ENCODE results near the gene CTRB2. TPM values are rescaled to one million over a fixed set of nuclear protein-coding genes. Genes with fewer than 3 reads are reported as not detected.
A peak's percentile ranks its signal among the peaks of the same experiment; 100 is the strongest.

Gene CTRB2
- total RNA-seq, 2 donors from 2014 or later = 12.5 TPM

DNA sequence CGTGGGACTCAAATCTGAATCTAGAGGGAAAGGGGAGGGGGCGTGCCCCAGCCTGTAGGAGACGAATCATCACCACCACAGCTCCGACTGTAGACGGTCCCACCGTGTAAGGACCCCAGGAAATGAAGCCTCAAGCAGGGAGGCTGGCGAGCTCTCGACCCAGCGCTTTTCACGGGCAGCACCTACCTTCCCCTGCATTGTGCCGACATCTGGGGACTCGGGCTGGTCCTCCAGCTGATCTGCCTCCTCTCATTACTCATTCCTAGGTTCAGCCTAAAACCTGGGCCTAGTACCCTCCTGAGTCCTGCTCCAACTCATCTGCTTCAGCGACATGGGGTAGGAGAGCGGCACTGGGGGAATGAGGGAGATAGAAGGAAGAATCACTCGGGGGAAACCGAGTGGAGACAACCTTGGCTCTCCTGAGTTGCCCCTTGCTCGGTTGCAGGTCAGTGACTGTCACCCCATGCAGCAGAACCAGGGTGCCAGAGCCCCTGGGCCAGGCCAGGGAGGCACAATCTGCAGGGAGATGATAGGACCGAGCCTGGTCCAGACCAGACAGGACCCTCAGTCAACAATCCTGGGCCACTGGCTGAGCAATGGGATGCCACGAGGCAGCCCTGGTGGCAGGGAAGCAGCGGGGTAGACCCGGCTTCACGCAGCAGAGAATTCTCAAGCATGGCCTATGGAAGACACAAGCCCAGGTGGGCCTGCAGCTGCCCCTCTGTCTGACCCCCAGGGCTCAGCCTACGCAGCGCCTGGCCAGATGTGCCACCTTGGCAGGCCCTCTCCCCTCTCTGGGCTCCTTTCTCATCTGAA lies 45.3 kb upstream of the CTRB2 start:
- DNase-seq (ENCODE audit: low spot score) (no peak), ATAC-seq (ENCODE audit: insufficient number of reproducible peaks, low FRiP score, low read depth) (no peak)
- no peaks in the 10 kb centered on the region for H3K36me3 ChIP-seq
- TF ChIP-seq, protein P1, sequence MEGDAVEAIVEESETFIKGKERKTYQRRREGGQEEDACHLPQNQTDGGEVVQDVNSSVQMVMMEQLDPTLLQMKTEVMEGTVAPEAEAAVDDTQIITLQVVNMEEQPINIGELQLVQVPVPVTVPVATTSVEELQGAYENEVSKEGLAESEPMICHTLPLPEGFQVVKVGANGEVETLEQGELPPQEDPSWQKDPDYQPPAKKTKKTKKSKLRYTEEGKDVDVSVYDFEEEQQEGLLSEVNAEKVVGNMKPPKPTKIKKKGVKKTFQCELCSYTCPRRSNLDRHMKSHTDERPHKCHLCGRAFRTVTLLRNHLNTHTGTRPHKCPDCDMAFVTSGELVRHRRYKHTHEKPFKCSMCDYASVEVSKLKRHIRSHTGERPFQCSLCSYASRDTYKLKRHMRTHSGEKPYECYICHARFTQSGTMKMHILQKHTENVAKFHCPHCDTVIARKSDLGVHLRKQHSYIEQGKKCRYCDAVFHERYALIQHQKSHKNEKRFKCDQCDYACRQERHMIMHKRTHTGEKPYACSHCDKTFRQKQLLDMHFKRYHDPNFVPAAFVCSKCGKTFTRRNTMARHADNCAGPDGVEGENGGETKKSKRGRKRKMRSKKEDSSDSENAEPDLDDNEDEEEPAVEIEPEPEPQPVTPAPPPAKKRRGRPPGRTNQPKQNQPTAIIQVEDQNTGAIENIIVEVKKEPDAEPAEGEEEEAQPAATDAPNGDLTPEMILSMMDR (IDR thresholded peaks at IDR 0.05) = no peak
- H3K4me1 ChIP-seq (ENCODE audit: control insufficient read depth in 1 of 2, low read depth in 2 of 2) = peaks cover 78 to 86% of the 10 kb centered on the region in 2 donors
- H3K4me3 ChIP-seq = peak overlapping the region; percentile 63
- H3K9me3 ChIP-seq = no peaks in the 10 kb centered on the region
- peak overlapping the region; percentile 96 for H3K27ac ChIP-seq
- no peaks in the 10 kb centered on the region for H3K27me3 ChIP-seq (replicated peaks; ENCODE audit: insufficient read depth)

DNA sequence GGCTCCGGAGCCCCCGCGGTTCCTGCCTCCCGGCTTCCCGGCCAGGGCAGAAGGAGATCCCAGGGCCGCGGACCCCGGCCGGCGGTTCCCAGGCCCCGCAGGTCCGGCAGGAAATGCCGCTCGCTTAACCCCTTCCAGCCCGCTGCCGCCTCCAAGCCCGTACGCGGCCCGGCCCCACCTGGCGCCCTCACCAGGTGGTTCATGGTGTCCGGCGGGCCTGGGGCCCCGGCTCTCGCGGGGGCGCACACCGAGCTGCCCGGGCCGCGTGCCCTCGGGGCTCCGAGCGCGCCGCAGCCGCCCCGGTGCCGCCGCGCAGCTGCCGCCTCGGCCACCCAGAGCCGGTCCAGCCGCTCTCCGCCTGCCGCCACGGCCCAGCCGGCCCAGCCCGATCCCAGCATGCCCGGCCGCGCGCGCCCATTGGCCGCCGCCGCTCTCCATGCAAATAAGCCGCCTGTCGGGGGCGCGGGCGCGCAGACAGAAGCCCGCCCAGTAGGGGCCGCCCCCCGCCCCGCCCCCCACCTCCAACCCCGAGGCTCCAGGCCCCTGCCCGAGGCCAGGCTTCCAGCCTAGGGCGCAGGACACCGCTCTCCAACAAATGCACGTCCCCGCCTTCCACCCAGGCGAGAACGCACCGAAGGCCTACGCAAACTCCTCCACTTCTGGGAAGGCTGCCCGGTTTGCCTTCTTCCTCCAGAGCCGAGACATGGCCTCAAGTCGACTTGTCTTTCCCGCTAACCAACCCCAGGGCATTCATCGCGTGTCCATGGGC lies 44.5 kb upstream of the CTRB2 start, which contains the start of gene BCAR1:
Gene BCAR1 (minus strand): TSS at position 345 of the 769 bp plus-strand sequence. CDS start 142 bp downstream, at position 203.
- ATAC-seq (ENCODE audit: insufficient number of reproducible peaks, low FRiP score, low read depth) (peak; percentile 38), DNase-seq (ENCODE audit: low spot score) (no peak)
- peak within 1 kb of the TSS; percentile 96 to 99 for H3K27ac ChIP-seq
- no peaks in the 10 kb centered on the region for H3K36me3 ChIP-seq
- TF ChIP-seq, protein P1 (IDR thresholded peaks at IDR 0.05) = peak; percentile 16
- no peaks in the 10 kb centered on the region for H3K9me3 ChIP-seq
- peak within 1 kb of the TSS; percentile 92 for H3K4me3 ChIP-seq
- H3K4me1 ChIP-seq (ENCODE audit: control insufficient read depth in 1 of 2, low read depth in 2 of 2) = peaks cover 78 to 86% of the 10 kb centered on the region in 2 donors
- H3K27me3 ChIP-seq (replicated peaks; ENCODE audit: insufficient read depth) = no peaks in the 10 kb centered on the region

DNA sequence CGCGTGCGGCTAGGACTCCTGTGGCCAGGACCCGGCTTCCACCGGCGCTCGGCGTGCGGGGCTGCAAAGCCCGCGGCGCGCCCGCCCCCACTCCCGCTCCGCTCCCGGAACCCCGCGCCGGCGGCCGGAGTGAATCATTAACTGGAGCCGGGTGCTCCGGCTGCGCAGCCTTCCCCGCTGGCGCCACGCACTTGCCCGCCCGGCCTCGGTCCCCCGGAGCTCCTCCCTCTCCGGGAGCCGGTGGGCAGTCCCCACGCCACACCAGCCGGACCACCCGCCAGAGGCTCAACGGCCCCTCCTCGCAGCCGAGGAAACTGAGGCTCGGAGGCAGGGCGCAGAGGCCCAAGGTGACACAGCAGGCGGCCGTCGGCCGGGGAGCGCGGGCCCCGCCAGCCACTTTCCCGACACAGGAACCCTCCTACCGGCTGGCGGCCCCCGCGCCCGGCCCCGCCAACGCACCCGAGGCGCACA lies 43.9 kb upstream of the CTRB2 start:
- ATAC-seq (ENCODE audit: insufficient number of reproducible peaks, low FRiP score, low read depth) (no peak), DNase-seq (ENCODE audit: low spot score) (no peak)
- Histone ChIP-seq H3K27ac (peak overlapping the region; percentile 96 to 99), H3K27me3 (replicated peaks; ENCODE audit: insufficient read depth) (no peaks in the 10 kb centered on the region), H3K36me3 (no peaks in the 10 kb centered on the region), H3K4me3 (peak overlapping the region; percentile 92), H3K9me3 (no peaks in the 10 kb centered on the region), H3K4me1 (ENCODE audit: control insufficient read depth in 1 of 2, low read depth in 2 of 2) (peaks cover 78 to 86% of the 10 kb centered on the region in 2 donors)
- TF ChIP-seq, protein P1 (IDR thresholded peaks at IDR 0.05) = no peak

DNA sequence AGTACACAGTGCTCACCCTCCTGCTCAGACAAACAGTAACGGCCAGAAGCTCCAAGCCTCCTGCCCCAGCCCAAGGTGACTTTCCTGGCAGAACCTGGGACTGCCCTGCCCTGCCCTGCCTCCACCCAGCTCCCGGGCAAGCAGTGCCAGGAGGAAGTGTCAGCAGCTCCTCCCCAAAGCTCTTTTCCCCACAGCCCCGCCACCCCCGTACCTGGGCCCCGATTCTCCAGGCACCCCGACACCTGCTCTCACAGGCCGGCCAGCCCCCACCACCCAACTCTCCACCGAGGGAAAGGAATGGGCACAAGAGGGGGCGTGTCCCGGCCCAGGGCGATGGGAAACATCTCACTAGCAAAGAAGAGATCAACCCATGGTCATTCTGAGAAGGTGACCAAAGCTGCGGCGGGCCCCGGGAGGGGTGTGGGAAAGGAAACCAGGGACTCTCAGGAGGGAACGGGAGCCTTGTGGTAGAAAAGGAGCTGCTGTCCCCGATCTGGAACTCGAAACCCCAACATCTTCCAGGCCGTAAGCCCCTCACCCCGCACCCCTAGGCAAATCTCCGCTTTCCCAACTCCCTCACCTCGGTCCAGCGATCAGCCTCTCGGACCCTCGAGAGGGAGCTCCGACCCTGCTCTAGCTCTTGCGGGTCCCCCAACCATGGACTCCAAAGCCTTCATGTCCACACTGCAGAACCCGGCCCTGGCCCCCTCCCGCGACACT lies 43.3 kb upstream of the CTRB2 start:
- Histone ChIP-seq H3K27ac (peak overlapping the region; percentile 96 to 99), H3K27me3 (replicated peaks; ENCODE audit: insufficient read depth) (no peaks in the 10 kb centered on the region), H3K36me3 (no peaks in the 10 kb centered on the region), H3K4me3 (peak overlapping the region; percentile 92), H3K9me3 (no peaks in the 10 kb centered on the region), H3K4me1 (ENCODE audit: control insufficient read depth in 1 of 2, low read depth in 2 of 2) (peaks cover 73 to 85% of the 10 kb centered on the region in 2 donors)
- TF ChIP-seq, protein P1 (IDR thresholded peaks at IDR 0.05) = no peak
- DNase-seq (ENCODE audit: low spot score) = no peak
- no peak for ATAC-seq (ENCODE audit: insufficient number of reproducible peaks, low FRiP score, low read depth)
